SK-N-MC (cell line): ENCODE measurements around the gene FAM120A.

Experiments
- EZH2 ChIP-seq: fragments of 200-600 bp; sonication (generic); IDR thresholded peaks from one replicate; pipeline ENCODE4 v1.6.1; 2017; ENCODE audit warnings: antibody characterized with exemption
- POLR2AphosphoS5 ChIP-seq: IDR thresholded peaks from 2 replicates; pipeline ENCODE4 v1.6.1; 2012; ENCODE audit warnings: mild to moderate bottlenecking, low read depth, low read length, borderline replicate concordance

DNA sequence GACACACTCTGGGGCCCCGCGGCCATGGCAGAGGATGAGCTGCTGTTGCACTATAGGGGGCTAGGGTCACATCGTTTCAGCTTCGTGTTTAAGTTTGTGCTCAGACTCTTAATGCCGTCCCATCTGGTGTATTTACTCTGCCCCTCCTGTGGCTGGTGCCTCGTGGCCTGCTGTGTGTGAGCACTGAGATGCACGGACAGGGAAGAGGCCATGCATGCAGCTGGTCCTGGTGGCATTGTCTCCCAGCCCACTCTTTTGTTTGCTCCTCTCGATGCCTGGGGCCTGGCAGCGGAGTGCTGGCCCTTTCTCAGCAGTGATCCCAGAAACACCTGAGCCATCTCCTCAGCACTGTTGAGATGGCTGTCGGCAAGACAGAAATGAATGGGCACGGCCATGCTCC lies 94.9 kb downstream of the FAM120A start:
- TF ChIP-seq POLR2AphosphoS5 (no peak), EZH2 (no peak)
